ENCODE data around the gene MAPRE3. TPM values are rescaled to one million over a fixed set of nuclear protein-coding genes. Genes with fewer than 3 reads are reported as not detected.
A peak's percentile ranks its signal among the peaks of the same experiment; 100 is the strongest.

MAPRE3 gene
- total RNA-seq, 1 experiment from 2014 or later, result 10.3 TPM

DNA sequence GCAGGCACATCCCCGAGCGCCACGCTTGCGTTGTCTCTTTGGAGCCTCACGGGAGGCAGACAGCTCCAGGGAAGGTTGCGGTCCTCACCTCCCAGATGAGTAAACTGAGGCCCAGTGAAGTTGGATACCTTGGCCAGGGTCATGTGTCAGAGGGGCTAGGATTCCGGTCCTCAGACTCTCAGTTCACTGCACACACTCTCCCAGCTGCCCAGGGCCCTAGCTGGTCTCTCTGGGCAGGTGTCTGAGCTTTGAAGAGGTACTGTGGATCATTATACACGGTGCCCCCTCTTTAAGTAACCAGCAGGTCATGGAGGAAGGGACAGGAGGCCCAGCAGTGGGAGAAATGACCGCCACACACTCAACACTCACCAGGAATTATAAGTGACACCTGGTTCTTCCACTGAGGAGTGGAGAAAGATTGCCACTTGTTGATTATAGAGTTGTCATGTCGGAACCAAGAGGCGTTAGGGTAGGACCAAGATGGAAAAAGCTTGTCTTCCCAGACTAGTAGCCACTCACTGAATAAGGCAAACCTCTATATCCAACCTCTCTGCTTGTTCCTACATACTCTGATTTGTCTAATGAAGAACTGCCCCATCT is 62.9 kb downstream of the MAPRE3 start:
- POLR2A ChIA-PET, result interaction anchor here (1.2 to 1.6 kb wide), 3 partner anchors 9 to 38 kb away, joined by 3 to 8 read pairs (median 4); partner anchors contain the start of genes AGBL5 and OST4

DNA sequence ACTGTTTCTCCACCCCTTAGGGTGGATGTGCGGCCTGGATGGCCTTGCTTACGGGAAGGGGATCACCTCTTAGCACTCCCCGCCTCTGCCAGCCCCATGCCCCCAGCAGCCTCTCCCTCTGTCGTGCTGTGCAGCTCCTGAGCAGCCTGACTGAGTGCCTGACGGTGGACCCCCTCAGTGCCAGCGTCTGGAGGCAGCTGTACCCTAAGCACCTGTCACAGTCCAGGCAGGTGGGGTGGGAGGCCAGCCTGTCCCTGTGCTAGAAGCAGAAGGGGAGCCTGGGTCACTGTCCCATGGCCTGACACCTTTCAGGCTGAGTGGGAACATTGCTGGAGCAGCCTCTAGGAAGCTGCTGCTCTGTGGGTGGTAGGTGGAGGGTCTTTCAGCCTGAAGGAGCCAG is 67.6 kb downstream of the MAPRE3 start:
- Mint-ChIP-seq H3K4me1 (peaks cover 11% of the 10 kb centered on the region), H3K4me3 (no peak overlapping the region), H3K27ac (no peak overlapping the region), H3K9me3 (no peaks in the 10 kb centered on the region), H3K27me3 (ENCODE audit: low read depth) (no peaks in the 10 kb centered on the region), H3K36me3 (peaks cover 50% of the 10 kb centered on the region)
- ChIA-PET CTCF (interaction anchor here (2.4 to 2.8 kb wide), 2 partner anchors 13 to 76 kb away, joined by 10 read pairs; no protein-coding TSS in a partner anchor), POLR2A (interaction anchor here (1.4 kb wide), 1 partner anchor 33 kb away, joined by 3 read pairs; the partner anchor contains the start of gene OST4)
- no peak for DNase-seq (ENCODE audit: low spot score)
- ATAC-seq, result no peak
- TF ChIP-seq, protein P1, sequence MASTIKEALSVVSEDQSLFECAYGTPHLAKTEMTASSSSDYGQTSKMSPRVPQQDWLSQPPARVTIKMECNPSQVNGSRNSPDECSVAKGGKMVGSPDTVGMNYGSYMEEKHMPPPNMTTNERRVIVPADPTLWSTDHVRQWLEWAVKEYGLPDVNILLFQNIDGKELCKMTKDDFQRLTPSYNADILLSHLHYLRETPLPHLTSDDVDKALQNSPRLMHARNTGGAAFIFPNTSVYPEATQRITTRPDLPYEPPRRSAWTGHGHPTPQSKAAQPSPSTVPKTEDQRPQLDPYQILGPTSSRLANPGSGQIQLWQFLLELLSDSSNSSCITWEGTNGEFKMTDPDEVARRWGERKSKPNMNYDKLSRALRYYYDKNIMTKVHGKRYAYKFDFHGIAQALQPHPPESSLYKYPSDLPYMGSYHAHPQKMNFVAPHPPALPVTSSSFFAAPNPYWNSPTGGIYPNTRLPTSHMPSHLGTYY (CRISPR knock-in tag; IDR thresholded peaks at IDR 0.05), result no peak
- TF ChIP-seq, protein P2, sequence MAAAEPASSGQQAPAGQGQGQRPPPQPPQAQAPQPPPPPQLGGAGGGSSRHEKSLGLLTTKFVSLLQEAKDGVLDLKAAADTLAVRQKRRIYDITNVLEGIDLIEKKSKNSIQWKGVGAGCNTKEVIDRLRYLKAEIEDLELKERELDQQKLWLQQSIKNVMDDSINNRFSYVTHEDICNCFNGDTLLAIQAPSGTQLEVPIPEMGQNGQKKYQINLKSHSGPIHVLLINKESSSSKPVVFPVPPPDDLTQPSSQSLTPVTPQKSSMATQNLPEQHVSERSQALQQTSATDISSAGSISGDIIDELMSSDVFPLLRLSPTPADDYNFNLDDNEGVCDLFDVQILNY (CRISPR knock-in tag; IDR thresholded peaks at IDR 0.05), result no peak
- TF ChIP-seq, protein P3, sequence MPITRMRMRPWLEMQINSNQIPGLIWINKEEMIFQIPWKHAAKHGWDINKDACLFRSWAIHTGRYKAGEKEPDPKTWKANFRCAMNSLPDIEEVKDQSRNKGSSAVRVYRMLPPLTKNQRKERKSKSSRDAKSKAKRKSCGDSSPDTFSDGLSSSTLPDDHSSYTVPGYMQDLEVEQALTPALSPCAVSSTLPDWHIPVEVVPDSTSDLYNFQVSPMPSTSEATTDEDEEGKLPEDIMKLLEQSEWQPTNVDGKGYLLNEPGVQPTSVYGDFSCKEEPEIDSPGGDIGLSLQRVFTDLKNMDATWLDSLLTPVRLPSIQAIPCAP (CRISPR knock-in tag; IDR thresholded peaks at IDR 0.05), result no peak
- TF ChIP-seq ZNF232 (CRISPR knock-in tag; IDR thresholded peaks at IDR 0.05) (no peak), FOXK1 (CRISPR knock-in tag; IDR thresholded peaks at IDR 0.05) (no peak), CREM (CRISPR knock-in tag; IDR thresholded peaks at IDR 0.05) (no peak), TP53 (CRISPR knock-in tag; IDR thresholded peaks at IDR 0.05) (no peak), TEAD1 (CRISPR knock-in tag; IDR thresholded peaks at IDR 0.05) (no peak)
- TF ChIP-seq, protein P4, sequence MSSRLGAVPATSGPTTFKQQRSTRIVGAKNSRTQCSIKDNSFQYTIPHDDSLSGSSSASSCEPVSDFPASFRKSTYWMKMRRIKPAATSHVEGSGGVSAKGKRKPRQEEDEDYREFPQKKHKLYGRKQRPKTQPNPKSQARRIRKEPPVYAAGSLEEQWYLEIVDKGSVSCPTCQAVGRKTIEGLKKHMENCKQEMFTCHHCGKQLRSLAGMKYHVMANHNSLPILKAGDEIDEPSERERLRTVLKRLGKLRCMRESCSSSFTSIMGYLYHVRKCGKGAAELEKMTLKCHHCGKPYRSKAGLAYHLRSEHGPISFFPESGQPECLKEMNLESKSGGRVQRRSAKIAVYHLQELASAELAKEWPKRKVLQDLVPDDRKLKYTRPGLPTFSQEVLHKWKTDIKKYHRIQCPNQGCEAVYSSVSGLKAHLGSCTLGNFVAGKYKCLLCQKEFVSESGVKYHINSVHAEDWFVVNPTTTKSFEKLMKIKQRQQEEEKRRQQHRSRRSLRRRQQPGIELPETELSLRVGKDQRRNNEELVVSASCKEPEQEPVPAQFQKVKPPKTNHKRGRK (CRISPR knock-in tag; IDR thresholded peaks at IDR 0.05; ENCODE audit: borderline replicate concordance), result no peak
- TF ChIP-seq, protein P5, sequence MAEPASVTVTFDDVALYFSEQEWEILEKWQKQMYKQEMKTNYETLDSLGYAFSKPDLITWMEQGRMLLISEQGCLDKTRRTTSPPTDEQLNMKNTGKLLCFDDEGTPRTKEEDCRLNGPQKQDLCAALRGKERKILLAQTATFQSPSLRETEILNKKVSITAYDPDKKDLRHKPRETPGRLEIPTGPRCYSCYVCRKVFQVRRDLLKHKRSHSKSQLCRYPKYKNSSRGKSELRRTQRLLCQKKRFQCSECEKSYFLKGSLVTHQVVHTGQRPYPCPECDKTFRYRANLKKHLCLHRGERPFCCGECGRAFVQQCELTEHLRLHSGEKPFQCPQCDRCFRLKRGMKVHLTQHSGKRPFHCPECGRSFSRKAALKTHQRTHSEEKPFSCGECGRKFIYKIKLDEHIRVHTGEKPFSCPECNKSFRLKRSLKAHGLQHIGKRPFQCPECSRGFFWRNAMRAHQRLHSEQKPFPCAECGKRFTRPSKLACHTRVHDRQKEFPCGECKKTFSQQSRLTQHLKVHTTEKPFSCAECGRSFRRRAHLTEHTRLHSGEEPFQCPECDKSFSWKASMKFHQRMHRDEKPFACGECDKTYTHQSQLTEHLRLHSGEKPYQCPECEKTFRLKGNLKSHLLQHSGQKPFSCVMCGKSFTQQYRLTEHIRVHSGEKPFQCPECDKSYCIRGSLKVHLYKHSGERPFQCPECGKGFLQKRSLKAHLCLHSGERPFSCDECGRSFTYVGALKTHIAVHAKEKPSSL (CRISPR knock-in tag; conservative IDR thresholded peaks at IDR 0.05), result no peak
- TF ChIP-seq, protein P6, sequence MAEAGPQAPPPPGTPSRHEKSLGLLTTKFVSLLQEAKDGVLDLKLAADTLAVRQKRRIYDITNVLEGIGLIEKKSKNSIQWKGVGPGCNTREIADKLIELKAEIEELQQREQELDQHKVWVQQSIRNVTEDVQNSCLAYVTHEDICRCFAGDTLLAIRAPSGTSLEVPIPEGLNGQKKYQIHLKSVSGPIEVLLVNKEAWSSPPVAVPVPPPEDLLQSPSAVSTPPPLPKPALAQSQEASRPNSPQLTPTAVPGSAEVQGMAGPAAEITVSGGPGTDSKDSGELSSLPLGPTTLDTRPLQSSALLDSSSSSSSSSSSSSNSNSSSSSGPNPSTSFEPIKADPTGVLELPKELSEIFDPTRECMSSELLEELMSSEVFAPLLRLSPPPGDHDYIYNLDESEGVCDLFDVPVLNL (CRISPR knock-in tag; IDR thresholded peaks at IDR 0.05; ENCODE audit: borderline replicate concordance, low read depth), result no peak
- TF ChIP-seq, protein P7, sequence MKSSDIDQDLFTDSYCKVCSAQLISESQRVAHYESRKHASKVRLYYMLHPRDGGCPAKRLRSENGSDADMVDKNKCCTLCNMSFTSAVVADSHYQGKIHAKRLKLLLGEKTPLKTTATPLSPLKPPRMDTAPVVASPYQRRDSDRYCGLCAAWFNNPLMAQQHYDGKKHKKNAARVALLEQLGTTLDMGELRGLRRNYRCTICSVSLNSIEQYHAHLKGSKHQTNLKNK (CRISPR knock-in tag; IDR thresholded peaks at IDR 0.05), result no peak
- TF ChIP-seq, protein P8, sequence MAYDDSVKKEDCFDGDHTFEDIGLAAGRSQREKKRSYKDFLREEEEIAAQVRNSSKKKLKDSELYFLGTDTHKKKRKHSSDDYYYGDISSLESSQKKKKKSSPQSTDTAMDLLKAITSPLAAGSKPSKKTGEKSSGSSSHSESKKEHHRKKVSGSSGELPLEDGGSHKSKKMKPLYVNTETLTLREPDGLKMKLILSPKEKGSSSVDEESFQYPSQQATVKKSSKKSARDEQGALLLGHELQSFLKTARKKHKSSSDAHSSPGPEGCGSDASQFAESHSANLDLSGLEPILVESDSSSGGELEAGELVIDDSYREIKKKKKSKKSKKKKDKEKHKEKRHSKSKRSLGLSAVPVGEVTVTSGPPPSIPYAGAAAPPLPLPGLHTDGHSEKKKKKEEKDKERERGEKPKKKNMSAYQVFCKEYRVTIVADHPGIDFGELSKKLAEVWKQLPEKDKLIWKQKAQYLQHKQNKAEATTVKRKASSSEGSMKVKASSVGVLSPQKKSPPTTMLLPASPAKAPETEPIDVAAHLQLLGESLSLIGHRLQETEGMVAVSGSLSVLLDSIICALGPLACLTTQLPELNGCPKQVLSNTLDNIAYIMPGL (CRISPR knock-in tag; IDR thresholded peaks at IDR 0.05), result no peak
- TF ChIP-seq, protein P9, sequence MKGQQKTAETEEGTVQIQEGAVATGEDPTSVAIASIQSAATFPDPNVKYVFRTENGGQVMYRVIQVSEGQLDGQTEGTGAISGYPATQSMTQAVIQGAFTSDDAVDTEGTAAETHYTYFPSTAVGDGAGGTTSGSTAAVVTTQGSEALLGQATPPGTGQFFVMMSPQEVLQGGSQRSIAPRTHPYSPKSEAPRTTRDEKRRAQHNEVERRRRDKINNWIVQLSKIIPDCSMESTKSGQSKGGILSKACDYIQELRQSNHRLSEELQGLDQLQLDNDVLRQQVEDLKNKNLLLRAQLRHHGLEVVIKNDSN (CRISPR knock-in tag; IDR thresholded peaks at IDR 0.05), result no peak

More for the DNA sequence above, 62.9 kb downstream of the MAPRE3 start:
- CTCF ChIA-PET, result interaction anchor here (0.7 to 3.2 kb wide), 6 partner anchors 9 to 187 kb away, joined by 3 to 20 read pairs (median 7); no protein-coding TSS in a partner anchor
- Mint-ChIP-seq H3K27me3 (ENCODE audit: low read depth) (no peaks in the 10 kb centered on the region), H3K4me3 (peak overlapping the region; percentile 95), H3K9me3 (no peaks in the 10 kb centered on the region), H3K36me3 (peaks cover 39% of the 10 kb centered on the region), H3K4me1 (peaks cover 16% of the 10 kb centered on the region), H3K27ac (no peak overlapping the region)
- no peak for DNase-seq (ENCODE audit: low spot score)
- TF ChIP-seq RORB (CRISPR knock-in tag; IDR thresholded peaks at IDR 0.05) (no peak), NFYB (CRISPR knock-in tag; conservative IDR thresholded peaks at IDR 0.05; ENCODE audit: low read depth) (no peak), ZNF416 (CRISPR knock-in tag; IDR thresholded peaks at IDR 0.05) (no peak)
- TF ChIP-seq, protein P7 (CRISPR knock-in tag; IDR thresholded peaks at IDR 0.05), result no peak
- TF ChIP-seq, protein P10, sequence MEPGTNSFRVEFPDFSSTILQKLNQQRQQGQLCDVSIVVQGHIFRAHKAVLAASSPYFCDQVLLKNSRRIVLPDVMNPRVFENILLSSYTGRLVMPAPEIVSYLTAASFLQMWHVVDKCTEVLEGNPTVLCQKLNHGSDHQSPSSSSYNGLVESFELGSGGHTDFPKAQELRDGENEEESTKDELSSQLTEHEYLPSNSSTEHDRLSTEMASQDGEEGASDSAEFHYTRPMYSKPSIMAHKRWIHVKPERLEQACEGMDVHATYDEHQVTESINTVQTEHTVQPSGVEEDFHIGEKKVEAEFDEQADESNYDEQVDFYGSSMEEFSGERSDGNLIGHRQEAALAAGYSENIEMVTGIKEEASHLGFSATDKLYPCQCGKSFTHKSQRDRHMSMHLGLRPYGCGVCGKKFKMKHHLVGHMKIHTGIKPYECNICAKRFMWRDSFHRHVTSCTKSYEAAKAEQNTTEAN (CRISPR knock-in tag; IDR thresholded peaks at IDR 0.05), result no peak
- peak; percentile 13 for ATAC-seq

All from WTC11 (cell line).